CD4-positive, alpha-beta T cell treated with Interleukin-1 beta for 1 hour (primary cell): Measurements from ENCODE around the gene ITIH5.

Source experiments
- DNase-seq, 2 donors: peaks; one replicate each; pipeline ENCODE4 v3.0.0-alpha.2; 2020 to 2022

The ITIH5 gene

DNA sequence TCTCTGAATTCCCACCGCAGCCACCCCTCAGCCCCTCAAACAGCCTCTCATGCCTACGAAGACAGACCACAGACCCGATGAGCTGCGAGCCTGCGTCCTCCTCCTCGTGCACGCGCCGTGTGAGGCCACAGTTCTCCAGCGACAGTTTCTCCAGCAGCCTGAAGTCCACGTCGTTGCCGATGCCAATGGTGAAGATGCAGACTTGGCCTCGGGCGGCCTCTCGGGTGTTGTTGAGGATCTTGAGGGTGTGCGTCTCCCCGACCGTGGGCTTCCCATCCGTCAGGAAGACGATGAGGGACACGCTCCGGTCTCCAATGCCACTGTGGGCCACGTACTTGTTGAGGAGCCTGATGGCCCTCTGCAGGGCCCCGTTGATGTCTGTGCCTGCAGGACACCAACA is 87.1 kb downstream of the ITIH5 start:
- DNase-seq = no peak

DNA sequence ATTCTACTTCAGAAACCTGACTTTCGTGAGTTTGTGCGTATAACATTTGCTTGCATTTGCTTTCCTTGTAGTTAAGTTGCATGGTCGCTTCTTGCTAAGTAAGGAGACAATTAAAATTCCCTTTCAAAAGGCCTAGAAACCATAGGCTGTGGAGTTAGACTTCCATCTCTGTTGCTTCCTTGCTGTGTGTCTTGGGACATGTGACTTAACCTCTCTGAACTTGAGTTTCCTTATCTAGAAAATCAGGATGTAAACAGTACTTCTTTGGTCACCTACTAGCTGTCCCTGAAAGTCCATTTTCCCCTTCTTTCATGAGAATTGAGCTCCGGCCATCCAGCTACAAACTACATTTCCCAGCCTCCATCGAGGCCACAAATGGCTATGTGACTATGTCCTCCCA is 89.2 kb downstream of the ITIH5 start:
- DNase-seq = no peak

GRCh38 chr10:7577176-7577575 is 89.6 kb downstream of the ITIH5 start:
- DNase-seq = no peak

DNA sequence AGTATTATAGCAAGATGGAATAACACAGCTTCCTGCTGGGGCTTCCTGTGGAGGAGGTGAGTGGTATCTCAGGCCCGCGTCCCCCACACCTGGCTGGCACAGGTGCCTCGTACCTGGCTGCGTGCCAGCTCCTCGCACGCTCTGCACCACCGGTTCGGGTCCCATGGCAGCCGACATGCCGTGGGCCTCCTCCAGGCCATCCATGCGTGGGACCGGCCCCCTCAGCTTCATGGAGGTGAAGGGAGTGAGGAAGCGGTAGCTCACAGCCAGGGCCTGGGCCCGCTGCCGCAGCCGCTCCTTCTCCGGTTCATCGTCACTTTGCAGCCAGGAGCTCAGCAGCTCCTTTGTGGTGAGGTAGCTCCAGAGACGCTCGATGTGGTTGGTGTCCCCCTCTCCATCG is 90.4 kb downstream of the ITIH5 start:
- no peak for DNase-seq

- no peak for DNase-seq
These were observed 94.4 kb downstream of the ITIH5 start for GRCh38 chr10:7572391-7572790.

GRCh38 chr10:7571981-7572380 is 94.8 kb downstream of the ITIH5 start:
- no peak for DNase-seq

DNA sequence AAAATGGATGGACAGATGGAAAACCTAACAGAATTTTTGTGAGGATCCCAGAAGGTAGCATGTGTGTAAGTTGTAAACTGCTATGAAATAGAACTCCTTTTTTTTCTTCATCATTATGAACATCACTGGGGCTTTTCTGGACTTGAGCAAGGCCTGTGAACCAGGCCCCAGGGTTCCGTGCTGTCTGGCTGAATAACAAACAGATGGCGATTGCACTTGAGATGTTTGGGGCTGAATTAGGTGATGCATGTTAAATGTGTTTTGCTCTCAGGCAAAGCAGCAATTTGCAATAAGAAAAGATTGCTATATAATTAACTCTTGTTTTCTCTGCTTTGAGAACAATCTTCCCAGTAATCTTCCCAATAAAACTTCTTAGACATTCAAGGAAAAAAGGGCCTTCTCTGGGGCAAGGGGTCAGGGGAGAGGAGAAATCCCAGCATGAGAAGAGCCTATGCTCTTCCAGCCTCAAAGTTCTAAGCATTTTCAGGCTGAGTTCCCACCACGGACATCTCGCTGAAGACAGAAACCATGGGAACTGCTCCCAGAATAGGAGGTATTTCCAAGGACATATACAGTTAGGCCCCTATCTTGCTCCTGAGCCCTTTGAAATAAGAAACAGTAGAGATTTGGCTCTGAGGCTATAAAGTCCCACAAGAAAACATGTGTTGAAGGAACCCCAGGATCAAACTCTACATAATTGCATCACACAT is 98.7 kb downstream of the ITIH5 start:
- no peak for DNase-seq

- no peak for DNase-seq
These were observed 99.9 kb downstream of the ITIH5 start for GRCh38 chr10:7566891-7567290.

DNA sequence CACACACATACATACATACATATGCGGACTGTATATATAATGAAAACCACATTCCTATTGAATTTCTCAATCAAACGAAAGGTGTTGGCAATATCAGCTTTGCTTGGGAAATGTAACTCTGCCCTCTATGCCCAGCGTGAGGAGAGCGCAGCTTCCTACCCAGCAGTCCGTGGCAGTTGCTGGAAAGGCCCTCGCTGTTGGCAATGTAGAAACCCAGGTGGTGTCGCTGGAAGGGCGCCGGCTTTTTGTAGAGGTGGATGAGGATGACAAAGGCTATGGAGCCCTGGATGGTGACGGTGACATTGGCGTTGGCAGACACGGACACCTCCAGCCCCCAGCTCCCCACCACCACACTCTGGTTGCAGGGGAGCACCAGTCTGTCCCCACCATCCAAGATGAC is 100.9 kb downstream of the ITIH5 start:
- DNase-seq = no peak

DNA sequence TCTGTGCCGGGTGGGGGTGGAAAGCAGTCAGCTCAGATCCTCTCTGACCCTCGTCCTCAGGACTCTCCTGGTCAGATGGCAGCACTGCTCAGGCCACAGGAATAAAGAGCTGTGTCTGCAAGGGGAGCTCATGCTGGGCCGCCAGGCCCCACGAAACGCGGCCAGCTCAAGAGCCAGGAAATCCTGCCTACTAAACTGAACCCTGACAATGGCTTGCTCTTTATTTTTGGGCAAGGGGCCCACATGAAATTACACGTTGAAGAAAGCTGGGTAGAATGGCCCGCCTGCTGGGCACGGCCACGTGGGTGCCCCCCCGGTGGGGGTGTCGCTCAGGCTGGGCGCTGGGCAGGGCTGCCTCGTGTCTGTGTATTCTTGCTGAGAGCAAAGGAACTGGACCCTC is 103.0 kb downstream of the ITIH5 start:
- DNase-seq = no peak

DNA sequence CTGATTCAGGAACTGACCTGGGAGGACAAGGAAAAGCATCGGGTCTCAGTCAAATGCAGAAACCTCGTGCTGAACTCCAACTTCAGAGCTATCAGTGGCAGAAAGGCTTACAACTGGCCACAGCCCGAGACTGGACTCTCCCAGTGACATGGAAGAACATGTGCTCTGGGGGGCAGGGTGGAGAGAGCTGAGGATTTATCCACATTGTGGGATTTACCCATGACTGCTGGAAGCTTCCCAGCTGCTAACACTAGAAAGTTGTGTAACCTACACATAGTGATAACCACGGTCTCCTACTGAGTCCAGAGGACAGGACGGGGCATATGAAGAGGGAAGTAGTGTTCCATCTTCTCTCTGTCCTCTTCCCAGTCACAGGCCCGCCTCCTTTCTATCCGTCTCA is 103.4 kb downstream of the ITIH5 start:
- DNase-seq = no peak

DNA sequence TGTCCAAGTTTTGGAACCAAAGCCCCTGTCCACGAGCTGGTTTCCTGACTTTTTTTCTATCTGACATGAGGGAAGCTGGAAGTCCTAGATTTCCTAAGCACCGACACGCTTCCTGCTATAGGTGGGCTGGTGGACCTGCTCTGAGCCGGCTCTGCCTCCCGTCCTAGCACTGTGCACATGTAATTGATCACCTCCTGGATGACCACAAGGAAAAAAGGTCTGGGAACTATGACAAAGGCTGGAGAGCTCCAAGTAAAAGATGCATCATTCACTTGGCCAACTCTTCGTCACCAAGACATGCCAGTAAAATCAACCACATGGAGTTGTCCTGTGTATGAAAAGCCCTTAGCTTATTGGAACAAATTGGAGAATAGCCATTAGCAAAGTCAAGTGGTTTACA is 104.8 kb downstream of the ITIH5 start:
- no peak for DNase-seq

DNA sequence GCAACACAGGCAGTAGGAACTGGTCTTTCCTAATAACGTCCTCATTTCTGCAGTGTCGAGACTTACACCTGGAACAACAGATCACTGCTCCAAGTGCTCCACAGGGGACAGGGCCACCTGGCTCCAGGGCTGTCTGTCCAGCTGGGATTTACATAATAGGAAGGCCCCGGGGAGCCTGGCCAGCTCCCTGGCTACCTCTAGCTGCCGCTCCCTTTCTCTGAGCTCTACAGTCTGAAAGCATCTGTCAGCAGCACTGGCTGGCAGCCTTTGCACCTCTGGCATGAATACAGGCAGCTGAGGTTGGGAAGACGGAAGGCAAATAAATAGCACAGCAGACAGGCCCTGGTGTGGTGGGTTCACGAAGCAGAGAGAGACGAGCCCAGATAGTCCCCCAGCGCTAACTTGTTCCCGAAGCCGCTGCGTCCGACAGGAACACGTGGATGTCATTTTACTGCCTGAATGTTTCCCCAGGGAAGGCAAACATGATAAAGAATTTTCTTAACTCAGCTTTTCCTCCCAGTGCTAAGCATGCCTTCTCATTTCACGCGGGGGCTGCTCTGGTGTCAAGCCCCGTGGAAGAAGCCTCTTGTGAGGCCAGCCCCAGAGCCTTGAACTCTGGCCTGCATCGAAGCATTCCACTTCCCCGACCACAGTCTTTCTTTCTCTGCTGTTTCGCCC is 105.4 kb downstream of the ITIH5 start:
- DNase-seq = no peak

DNA sequence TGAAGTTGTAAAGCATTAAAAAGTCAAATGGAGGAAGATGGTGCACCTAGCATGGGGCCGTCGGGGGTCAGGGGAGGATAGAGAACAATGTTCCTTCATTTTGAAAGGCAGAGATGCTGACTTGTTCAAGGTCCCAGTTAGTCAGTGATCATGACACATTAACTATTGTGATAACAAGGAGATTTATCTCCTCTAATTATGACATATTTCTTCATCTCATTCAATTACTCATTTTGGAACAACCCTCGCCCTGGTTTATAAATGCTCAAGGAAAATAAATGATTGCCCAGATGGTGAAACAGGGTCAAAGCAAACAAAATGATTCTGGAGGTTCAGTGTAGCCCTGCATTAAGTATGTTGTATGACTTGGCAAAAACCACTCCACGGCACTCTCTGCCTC is 106.2 kb downstream of the ITIH5 start:
- DNase-seq = no peak

DNA sequence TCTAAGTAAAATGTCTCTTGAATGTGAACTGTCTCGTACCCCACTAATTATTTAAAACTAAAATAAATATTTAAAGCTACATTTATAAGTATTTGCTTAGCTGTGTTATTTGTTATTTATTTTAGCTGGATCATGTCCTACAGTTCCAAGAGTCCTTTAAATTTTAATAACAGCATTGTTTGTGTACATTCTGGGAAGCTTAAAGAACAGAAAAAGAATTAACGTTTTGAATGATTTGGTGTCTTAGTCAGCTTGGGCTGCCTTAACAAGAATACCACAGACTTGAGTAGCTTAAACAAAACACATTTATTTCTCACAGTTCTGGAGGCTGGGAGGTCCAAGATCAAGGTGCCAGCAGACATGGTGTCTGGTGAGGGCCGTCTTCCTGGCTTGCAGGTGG is 107.4 kb downstream of the ITIH5 start:
- no peak for DNase-seq

DNA sequence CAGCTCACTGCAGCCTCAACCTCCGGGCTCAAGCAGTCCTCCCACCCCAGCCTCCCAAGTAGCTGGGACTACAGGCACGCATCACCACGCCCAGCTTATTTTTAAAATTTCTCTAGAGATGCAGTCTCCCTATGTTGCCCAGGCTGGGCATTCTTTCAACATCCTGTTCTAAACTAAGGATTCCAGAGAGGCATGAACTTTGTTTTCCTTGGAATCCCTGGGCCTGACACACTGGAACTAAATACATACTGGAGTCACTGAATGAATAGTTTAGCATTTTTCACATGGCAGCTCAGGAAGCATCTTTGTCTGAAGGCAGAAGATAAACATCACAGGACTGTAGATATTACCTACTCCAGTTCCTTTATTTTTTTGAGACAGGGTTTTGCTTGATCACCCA is 108.7 kb downstream of the ITIH5 start:
- DNase-seq = no peak

- no peak for DNase-seq
These were observed 113.2 kb downstream of the ITIH5 start for GRCh38 chr10:7553531-7553930.

- no peak for DNase-seq
These were observed 114.6 kb downstream of the ITIH5 start for GRCh38 chr10:7551950-7552716.

- DNase-seq = no peak
These were observed 115.5 kb downstream of the ITIH5 start for GRCh38 chr10:7551289-7551688.

DNA sequence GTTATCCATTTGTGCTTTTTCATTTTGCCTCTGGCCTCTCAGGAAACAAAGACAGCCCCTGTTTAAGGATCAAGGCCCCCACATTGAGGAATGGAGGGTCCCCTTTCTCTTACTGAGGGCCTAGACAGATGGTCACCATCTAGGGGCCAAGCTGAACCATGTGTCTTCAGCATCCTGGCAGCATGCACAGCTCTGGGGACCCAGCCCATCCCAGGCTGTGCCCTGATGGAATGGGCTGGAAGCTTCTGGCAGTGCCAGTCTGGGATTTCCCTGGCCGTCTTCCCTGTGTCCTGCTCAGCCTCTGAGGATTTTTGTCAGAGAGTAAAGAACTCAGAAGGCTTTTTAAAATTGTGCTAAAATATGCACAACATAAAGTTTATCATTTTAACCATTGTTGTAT is 116.8 kb downstream of the ITIH5 start:
- DNase-seq = no peak

DNA sequence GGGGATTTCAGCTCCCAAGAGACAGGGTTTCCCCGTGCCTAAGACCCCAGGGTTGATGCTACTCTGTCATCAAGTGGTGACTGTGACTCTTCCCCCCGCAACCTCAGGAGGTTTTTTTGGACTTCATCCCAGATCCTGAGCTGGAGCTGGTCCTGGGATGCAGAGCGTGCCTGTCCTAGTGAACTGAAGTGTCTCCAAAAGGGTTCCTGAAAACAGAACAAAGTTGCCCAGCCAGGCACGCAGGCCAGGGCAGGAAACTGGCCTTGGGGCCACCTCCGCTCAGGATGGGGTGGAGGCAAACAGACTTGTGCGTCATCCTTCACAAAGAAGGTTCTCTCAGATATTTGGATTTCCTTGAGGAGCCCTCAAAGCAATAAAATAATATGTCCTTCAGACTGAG is 118.9 kb downstream of the ITIH5 start:
- no peak for DNase-seq

- DNase-seq = no peak
These were observed 119.6 kb downstream of the ITIH5 start for GRCh38 chr10:7547206-7547605.

DNA sequence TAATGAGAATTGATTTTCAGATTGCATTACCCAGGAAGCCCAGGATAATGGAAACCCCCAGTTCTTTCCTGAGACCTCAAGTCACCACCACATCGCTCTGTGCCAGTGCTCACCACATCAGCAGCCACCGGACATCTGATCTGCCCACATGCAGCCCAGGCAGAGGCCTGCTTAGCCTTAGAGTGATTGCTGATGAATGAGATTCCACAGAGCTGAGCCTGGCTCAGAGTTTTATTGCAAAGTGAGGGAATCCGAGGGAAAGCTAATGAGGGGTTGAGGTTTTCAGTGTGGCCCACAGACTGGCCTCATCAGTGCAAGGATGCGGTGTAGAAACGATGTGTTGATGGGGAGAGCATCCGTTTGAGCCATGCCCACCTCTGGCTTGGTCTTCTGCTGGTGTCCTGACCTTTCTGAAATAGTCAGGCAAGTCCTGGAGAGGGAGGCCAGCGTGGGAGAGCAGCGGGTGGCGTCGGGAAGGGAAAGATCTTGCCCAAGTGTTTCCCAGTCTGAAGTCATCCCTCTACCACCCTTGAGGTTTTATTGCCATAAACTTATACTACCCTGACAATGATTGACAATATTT is 120.3 kb downstream of the ITIH5 start:
- no peak for DNase-seq

- no peak for DNase-seq
These were observed 121.0 kb downstream of the ITIH5 start for GRCh38 chr10:7545792-7546191.
